LNCaP clone FGC (cell line): ENCODE measurements around the gene MAGOH.

Experiments used
- DNase-seq: peaks from one replicate; pipeline ENCODE4 v3.0.0-alpha.2; 2011; ENCODE audit warnings: low read depth
- H3K4me3 ChIP-seq: 2 replicates; pipeline ENCODE4 v1.5.1; 2011; ENCODE audit warnings: mild to moderate bottlenecking, low read depth, low read length, control low read depth
- CTCF ChIP-seq: IDR thresholded peaks from 2 replicates; pipeline ENCODE4 v1.5.1; 2012; ENCODE audit warnings: mild to moderate bottlenecking; ENCODE audit not compliant: control insufficient read depth, insufficient read depth; ENCODE audit errors: extremely low read depth

The MAGOH gene

GRCh38 chr1:53220962-53221286, 17.4 kb downstream of the MAGOH start:
- no peak for DNase-seq
- H3K4me3 ChIP-seq = peak overlapping the region; percentile 79
- TF ChIP-seq CTCF = no peak

GRCh38 chr1:53220171-53220961, 18.0 kb downstream of the MAGOH start, which contains the start of gene CZIB:
Gene CZIB, minus strand, starts transcription at chr1:53220634. Its CDS starts 59 bp downstream, at chr1:53220575.
- peak within 1 kb of the TSS; percentile 79 for H3K4me3 ChIP-seq
- DNase-seq = peak; percentile 87
- TF ChIP-seq CTCF = no peak

DNA sequence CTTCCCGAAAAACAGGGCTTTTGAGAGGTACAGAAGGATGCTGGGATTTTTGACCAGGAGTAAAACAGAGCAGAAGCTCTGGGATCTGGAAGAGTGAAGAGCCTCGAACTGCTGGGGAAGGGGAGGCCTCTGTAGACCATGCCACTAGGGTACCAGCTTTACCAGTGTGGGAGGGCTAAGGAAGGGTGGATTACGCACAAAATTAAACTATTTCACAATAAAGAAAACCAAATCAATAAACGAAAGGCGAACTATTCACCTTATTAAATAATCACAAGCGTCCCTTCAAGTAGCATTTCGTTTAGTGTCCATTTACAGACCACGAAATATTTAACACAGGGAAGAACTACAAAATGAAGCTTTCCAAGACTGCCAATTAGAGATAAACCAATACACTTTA, 18.6 kb downstream of the MAGOH start:
- no peak for TF ChIP-seq CTCF
- H3K4me3 ChIP-seq = peak overlapping the region; percentile 79
- no peak for DNase-seq

DNA sequence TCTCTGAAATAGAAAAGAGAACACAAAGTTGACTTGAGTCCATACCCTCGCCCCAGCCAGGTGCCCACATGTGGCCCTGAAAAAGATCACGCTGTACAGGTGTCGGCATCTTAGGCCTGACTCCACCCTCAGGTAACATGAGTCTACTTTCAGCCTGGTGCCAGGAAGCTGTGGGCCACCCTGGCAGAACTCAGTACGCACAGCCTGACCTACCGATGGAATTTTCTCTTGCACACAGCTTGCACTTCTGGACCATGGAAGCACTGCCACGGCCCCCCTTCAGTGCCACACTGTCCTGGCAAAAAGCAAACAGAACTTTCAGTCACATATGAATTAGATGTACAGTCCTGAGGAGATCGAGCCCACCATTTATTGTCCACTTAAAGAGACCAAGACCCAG, 20.1 kb downstream of the MAGOH start:
- TF ChIP-seq CTCF = no peak
- no peak for DNase-seq
- no peak overlapping the region for H3K4me3 ChIP-seq

GRCh38 chr1:53214376-53214940, 23.9 kb downstream of the MAGOH start:
- DNase-seq = no peak
- TF ChIP-seq CTCF = no peak

DNA sequence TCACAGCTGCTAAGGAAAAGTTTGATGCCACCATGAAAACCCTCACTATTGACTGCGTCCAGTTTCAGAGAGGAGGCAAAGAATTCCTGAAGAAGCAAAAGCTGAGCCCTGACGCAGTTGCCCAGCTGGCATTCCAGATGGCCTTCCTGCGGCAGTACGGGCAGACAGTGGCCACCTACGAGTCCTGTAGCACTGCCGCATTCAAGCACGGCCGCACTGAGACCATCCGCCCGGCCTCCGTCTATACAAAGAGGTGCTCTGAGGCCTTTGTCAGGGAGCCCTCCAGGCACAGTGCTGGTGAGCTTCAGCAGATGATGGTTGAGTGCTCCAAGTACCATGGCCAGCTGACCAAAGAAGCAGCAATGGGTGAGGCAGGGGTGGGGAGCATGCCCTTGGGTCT, 27.4 kb downstream of the MAGOH start:
- no peak for TF ChIP-seq CTCF
- no peak for DNase-seq
- H3K4me3 ChIP-seq = no peak overlapping the region

More at GRCh38 chr1:53214376-53214940, 23.9 kb downstream of the MAGOH start:
- H3K4me3 ChIP-seq = no peak overlapping the region
